Neural crest cell (in vitro differentiated cells): ENCODE results near the gene MEST. TPM values are rescaled to one million over a fixed set of nuclear protein-coding genes. Genes with fewer than 3 reads are reported as not detected.

ENCODE experiments used
- DNase-seq: peaks from one replicate; pipeline ENCODE4 v3.0.0; 2021; ENCODE audit warnings: low read depth, mixed read lengths, low spot score
- H3K27ac Mint-ChIP-seq: one replicate; pipeline ENCODE4 v1.8.0; 2021; ENCODE audit warnings: mild to moderate bottlenecking, mixed read lengths; ENCODE audit not compliant: unreplicated experiment
- H3K27me3 Mint-ChIP-seq: 2 replicates; pipeline ENCODE4 v1.8.0; 2021; ENCODE audit warnings: low read depth, mild to moderate bottlenecking, mixed read lengths
- H3K36me3 Mint-ChIP-seq: 2 replicates; pipeline ENCODE4 v1.8.0; 2021; ENCODE audit warnings: low read depth, mild to moderate bottlenecking, mixed read lengths
- H3K4me1 Mint-ChIP-seq: 2 replicates; pipeline ENCODE4 v1.8.0; 2021; ENCODE audit warnings: mixed read lengths
- H3K4me3 Mint-ChIP-seq: one replicate; pipeline ENCODE4 v1.8.0; 2021; ENCODE audit warnings: mild to moderate bottlenecking, mixed read lengths
- H3K9me3 Mint-ChIP-seq: 2 replicates; pipeline ENCODE4 v1.8.0; 2021; ENCODE audit warnings: mixed read lengths
- total RNA-seq: library from RNA; stranded (reverse); gene quantifications from 2 replicates; pipeline ENCODE4 v1.2.1, GENCODE V29; 2021
- TF ChIP-seq, protein P1 (sequence below): fragments of 200-600 bp; sonication (generic); conservative IDR thresholded peaks from 2 replicates; pipeline ENCODE4 v1.5.0; 2021; ENCODE audit warnings: antibody characterized with exemption, mild to moderate bottlenecking

MEST gene
- total RNA-seq, 1 donor from 2014 or later = 236 TPM

DNA sequence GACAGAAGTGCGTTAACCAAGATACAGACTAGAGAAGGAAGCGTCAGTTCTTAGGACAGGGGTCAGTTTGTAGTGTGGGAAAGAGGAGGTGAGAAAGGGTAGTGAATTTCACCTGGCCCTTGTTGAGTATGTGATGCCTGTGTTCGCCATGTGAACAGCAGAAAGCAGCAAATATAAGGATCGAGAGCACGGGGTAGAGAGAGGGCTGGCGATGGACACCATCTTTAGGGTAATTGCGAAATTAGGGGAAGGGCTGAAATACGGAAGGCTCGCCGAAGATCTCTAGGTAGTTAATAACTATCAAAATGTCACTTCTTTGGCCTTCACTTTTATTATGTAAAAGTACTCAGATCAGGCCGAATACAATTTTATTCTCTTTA is 6.2 kb upstream of the MEST start:
- peaks cover 6% of the 10 kb centered on the region for H3K9me3 Mint-ChIP-seq
- H3K4me1 Mint-ChIP-seq = peaks cover 51% of the 10 kb centered on the region
- H3K36me3 Mint-ChIP-seq = peaks cover 8% of the 10 kb centered on the region
- DNase-seq = no peak
- H3K27me3 Mint-ChIP-seq = peaks cover 8% of the 10 kb centered on the region
- no peak overlapping the region for H3K27ac Mint-ChIP-seq
- peak overlapping the region; percentile 82 for H3K4me3 Mint-ChIP-seq
- TF ChIP-seq, protein P1, sequence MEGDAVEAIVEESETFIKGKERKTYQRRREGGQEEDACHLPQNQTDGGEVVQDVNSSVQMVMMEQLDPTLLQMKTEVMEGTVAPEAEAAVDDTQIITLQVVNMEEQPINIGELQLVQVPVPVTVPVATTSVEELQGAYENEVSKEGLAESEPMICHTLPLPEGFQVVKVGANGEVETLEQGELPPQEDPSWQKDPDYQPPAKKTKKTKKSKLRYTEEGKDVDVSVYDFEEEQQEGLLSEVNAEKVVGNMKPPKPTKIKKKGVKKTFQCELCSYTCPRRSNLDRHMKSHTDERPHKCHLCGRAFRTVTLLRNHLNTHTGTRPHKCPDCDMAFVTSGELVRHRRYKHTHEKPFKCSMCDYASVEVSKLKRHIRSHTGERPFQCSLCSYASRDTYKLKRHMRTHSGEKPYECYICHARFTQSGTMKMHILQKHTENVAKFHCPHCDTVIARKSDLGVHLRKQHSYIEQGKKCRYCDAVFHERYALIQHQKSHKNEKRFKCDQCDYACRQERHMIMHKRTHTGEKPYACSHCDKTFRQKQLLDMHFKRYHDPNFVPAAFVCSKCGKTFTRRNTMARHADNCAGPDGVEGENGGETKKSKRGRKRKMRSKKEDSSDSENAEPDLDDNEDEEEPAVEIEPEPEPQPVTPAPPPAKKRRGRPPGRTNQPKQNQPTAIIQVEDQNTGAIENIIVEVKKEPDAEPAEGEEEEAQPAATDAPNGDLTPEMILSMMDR = no peak

GRCh38 chr7:130486114-130486953 is 5.6 kb upstream of the MEST start:
- Mint-ChIP-seq H3K4me3 (peak overlapping the region; percentile 82), H3K4me1 (peaks cover 56% of the 10 kb centered on the region), H3K27me3 (peaks cover 8% of the 10 kb centered on the region), H3K27ac (peak overlapping the region; percentile 44), H3K36me3 (peaks cover 10% of the 10 kb centered on the region), H3K9me3 (peaks cover 6% of the 10 kb centered on the region)
- peak; percentile 56 for DNase-seq
- TF ChIP-seq, protein P1 = peak; percentile 81

DNA sequence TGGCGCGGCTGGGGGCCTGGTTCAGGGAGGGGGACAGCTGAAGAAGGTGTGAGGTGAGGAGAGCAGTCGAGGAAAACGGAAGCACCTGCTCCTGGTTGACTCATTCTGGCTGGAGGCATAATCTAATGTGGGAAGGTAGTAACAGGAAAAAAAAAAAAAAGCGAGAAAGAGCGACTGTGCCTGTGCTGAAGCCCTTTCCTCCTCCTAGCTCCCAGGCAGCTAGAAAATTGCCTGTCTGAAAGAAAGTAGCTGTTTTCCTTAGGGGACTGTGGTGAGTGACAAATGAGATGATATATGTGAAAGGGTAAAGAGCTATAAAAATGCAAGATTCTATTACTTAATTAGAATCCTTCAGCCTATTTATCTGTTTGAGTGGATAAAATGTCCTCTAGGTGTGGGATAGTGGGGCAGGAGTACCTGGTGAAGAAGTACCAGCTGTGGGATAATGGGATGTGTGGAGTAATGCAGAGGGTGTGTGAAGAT is 4.9 kb upstream of the MEST start:
- H3K9me3 Mint-ChIP-seq = peaks cover 6% of the 10 kb centered on the region
- peak overlapping the region; percentile 73 for H3K4me3 Mint-ChIP-seq
- H3K36me3 Mint-ChIP-seq = peaks cover 10% of the 10 kb centered on the region
- no peak overlapping the region for H3K27ac Mint-ChIP-seq
- H3K4me1 Mint-ChIP-seq = peaks cover 56% of the 10 kb centered on the region
- DNase-seq = no peak
- TF ChIP-seq, protein P1 = no peak
- H3K27me3 Mint-ChIP-seq = peaks cover 8% of the 10 kb centered on the region

DNA sequence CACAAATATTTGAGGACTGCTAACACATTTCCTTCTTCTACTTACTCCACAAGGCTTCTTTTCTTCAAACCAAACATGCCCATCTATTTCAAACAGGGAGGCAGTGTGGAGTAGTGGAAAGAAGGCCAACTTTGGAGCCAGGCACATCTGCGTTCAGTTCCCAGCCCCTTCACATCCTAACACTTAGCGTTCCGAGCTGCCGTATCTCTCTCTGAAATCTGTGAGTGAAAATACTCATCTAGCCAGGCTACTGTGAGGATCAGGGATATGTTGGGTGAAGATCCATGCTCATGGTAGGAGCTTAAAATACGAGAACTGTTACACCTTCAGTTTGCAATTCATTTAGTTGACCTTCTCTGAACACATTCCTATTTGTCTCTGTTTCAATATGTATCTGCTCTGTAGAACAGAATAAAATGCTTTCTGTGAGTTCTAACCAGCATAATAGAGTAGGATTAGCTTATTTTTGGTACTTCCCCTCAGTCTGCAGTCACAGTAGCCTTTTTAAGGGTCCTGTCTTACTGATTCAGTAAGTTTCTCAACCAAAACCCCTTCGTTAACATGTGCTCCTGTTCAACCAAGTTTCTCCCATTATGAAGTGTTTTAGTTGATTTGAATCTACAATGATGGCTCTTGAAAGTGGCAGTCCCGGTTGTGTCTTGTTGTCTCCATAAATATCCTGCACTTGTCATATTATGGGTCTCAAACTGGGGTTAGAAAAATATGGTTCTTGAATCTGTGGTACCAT is 3.3 kb upstream of the MEST start:
- TF ChIP-seq, protein P1 = no peak
- Mint-ChIP-seq H3K36me3 (peaks cover 16% of the 10 kb centered on the region), H3K27ac (peak overlapping the region; percentile 68), H3K27me3 (peaks cover 8% of the 10 kb centered on the region), H3K4me3 (peak overlapping the region; percentile 42), H3K4me1 (peaks cover 63% of the 10 kb centered on the region), H3K9me3 (peaks cover 6% of the 10 kb centered on the region)
- DNase-seq = no peak

GRCh38 chr7:130489140-130489983 is 2.5 kb upstream of the MEST start:
- Mint-ChIP-seq H3K27me3 (peaks cover 8% of the 10 kb centered on the region), H3K36me3 (peaks cover 20% of the 10 kb centered on the region), H3K27ac (peak overlapping the region; percentile 68), H3K9me3 (peaks cover 6% of the 10 kb centered on the region), H3K4me3 (peak overlapping the region; percentile 42), H3K4me1 (peaks cover 71% of the 10 kb centered on the region)
- no peak for DNase-seq
- TF ChIP-seq, protein P1 = no peak
